ENCODE data around the gene RPS14. TPM values are rescaled to one million over a fixed set of nuclear protein-coding genes. Genes with fewer than 3 reads are reported as not detected.

RPS14 gene
- total RNA-seq, 1 donor, result 1,744 TPM

DNA sequence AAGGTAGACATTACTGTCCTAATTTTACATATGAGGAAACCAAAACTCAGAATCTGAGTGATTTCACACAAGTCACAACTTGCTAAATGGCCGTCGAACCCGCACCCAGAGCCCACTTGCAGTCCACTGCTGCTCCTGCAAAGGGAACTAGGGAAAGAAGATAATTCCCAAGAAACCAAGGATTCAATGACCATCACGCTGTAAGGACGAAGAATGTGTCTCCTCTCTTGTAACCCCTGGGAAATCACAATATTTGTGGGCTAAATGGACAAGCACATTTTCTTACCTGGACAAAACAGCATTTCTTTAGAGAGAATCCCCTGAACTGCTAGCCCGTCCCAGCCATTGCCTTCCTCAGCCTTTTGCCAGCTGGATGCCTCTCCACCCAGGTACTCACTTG is 2.4 kb downstream of the RPS14 start:
- no peak overlapping the region for H3K4me3 ChIP-seq (ENCODE audit: low read depth, low read length)
- no peak for DNase-seq (ENCODE audit: low read depth)
- TF ChIP-seq, protein P1, sequence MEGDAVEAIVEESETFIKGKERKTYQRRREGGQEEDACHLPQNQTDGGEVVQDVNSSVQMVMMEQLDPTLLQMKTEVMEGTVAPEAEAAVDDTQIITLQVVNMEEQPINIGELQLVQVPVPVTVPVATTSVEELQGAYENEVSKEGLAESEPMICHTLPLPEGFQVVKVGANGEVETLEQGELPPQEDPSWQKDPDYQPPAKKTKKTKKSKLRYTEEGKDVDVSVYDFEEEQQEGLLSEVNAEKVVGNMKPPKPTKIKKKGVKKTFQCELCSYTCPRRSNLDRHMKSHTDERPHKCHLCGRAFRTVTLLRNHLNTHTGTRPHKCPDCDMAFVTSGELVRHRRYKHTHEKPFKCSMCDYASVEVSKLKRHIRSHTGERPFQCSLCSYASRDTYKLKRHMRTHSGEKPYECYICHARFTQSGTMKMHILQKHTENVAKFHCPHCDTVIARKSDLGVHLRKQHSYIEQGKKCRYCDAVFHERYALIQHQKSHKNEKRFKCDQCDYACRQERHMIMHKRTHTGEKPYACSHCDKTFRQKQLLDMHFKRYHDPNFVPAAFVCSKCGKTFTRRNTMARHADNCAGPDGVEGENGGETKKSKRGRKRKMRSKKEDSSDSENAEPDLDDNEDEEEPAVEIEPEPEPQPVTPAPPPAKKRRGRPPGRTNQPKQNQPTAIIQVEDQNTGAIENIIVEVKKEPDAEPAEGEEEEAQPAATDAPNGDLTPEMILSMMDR (IDR thresholded peaks at IDR 0.05; ENCODE audit: insufficient read depth, low read depth, low read length), result no peak

DNA sequence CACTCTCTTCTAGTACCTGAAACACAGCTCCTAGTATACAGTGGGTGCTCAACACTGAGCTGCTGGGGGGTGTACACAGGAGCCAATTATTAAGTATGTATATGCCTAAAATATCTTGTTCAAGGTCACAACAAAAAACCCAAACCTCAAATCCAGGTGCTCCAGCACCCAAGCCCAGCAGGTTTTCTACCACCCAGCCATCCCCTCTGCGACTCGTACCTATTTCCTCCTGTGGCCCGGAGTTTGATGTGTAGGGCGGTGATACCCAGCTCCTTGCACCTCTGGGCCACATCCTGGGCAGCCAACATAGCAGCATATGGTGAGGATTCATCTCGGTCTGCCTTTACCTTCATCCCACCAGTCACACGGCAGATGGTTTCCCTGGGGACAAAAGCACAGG is 3.0 kb downstream of the RPS14 start:
- H3K4me3 ChIP-seq (ENCODE audit: low read depth, low read length), result no peak overlapping the region
- no peak for DNase-seq (ENCODE audit: low read depth)
- TF ChIP-seq, protein P1 (IDR thresholded peaks at IDR 0.05; ENCODE audit: insufficient read depth, low read depth, low read length), result no peak

DNA sequence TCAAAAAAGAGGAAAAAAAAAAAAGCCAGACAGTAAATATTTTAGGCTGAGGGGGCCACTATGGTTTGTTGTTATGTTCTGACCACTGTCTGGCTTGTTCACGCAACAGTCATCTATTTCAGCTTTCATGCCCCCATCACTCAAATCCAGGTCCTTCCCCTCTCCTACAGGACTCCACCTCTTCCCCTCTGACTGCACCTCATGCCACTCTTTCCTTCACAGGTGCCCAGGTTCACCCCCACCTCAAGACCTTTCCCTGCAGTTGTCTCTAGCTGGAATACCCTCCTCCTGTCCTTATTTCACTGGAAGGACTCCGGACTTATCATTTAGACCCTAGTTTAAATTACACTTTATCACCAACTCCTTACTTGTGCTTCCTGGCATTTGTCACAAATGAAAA is 3.5 kb downstream of the RPS14 start:
- no peak overlapping the region for H3K4me3 ChIP-seq (ENCODE audit: low read depth, low read length)
- DNase-seq (ENCODE audit: low read depth), result no peak
- TF ChIP-seq, protein P1 (IDR thresholded peaks at IDR 0.05; ENCODE audit: insufficient read depth, low read depth, low read length), result no peak

DNA sequence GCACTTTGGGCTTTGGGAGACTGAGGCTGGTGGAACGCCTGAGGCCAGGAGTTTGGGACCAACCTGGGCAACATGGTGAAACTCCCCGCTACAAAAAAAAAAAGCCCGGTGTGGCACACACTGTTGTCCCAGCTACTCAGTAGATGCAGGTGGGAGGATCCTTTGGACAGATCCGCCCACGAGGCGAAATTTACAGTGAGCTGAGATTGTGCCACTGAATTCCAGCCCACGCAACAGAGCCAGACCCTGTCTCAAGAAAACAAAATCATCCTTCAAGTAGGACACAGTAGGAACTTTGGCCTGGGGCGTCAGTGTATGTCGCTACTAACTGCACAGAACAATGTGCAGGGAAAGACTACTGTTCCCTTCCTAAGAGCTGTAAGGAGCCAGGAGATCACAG is 4.8 kb downstream of the RPS14 start:
- no peak for DNase-seq (ENCODE audit: low read depth)
- no peak overlapping the region for H3K4me3 ChIP-seq (ENCODE audit: low read depth, low read length)
- TF ChIP-seq, protein P1 (IDR thresholded peaks at IDR 0.05; ENCODE audit: insufficient read depth, low read depth, low read length), result no peak

DNA sequence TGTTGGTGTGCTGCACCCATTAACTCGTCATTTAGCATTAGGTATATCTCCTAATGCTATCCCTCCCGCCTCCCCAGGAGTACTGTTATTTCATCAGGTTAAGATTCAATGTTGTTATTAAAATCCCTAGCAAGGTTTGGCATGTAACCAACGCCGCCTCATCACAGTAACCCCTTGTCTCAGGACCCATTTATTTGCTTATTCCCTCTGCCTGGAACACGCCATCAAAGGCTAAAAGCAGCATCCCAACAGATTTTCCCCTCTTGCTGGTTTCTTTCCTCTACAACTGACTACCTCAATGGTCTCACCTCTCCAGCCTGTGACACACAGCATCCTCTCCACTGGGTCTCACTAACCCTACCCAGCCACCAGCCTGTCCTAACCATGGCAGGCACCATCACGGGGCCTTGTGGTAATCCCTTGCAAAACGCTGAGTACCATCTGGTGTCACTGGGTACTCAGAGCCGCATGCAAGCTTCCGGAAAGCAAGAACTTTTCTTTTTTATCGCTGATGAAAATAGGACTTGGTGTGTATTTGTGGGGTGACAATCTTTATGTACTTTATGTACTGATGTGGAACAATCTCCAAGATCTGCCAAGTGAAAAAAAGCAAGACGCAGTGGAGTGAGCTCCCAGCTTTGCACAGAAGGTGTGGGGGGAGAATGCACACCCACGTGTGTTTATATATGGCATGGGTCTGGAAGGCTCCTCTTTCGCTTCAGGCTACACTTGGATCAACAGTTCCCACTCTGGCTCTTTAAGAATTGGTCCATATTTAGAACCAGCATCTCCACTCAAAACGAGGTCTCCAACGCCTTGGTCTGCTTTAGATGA is 6.1 kb downstream of the RPS14 start:
- TF ChIP-seq, protein P1 (IDR thresholded peaks at IDR 0.05; ENCODE audit: insufficient read depth, low read depth, low read length), result no peak
- DNase-seq (ENCODE audit: low read depth), result no peak

DNA sequence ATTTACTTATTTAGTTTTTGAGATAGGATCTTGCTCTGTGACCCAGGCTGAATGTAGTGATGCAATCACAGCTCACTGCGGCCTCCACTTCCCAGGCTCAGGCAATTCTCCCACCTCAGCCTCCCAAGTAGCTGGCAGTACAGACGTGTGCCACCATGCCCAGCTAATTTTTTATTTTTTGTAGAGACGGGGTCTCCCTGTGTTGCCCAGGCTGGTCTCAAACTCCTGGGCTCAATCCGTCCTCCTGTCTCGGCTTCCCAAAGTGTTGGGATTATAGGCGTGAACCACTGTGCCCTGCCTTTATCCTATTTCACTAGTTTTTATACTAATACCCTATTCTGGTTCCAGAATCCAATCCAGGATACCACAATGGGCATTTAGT is 6.8 kb downstream of the RPS14 start:
- no peak for DNase-seq (ENCODE audit: low read depth)
- H3K4me3 ChIP-seq (ENCODE audit: low read depth, low read length), result no peak overlapping the region
- TF ChIP-seq, protein P1 (IDR thresholded peaks at IDR 0.05; ENCODE audit: insufficient read depth, low read depth, low read length), result no peak

More for the DNA sequence above, 6.1 kb downstream of the RPS14 start:
- H3K4me3 ChIP-seq (ENCODE audit: low read depth, low read length), result no peak overlapping the region

Data from fibroblast of villous mesenchyme (primary cell).